Brain microvascular endothelial cell (primary cell): ENCODE data around the gene JAG2.

Source experiments
- DNase-seq: peaks from one replicate; pipeline ENCODE4 v3.0.0-alpha.2; 2020
- H3K27ac ChIP-seq: fragments of 250-450 bp; sonication (Bioruptor Pico); 2 replicates; pipeline ENCODE4 v1.5.1; 2020; ENCODE audit warnings: mild to moderate bottlenecking, moderate library complexity
- H3K27me3 ChIP-seq: fragments of 250-450 bp; sonication (Bioruptor Pico); replicated peaks from 2 replicates; pipeline ENCODE4 v1.5.1; 2020; ENCODE audit warnings: mild to moderate bottlenecking
- H3K36me3 ChIP-seq: fragments of 250-450 bp; sonication (Bioruptor Pico); replicated peaks from 2 replicates; pipeline ENCODE4 v1.5.1; 2020; ENCODE audit warnings: mild to moderate bottlenecking
- H3K4me3 ChIP-seq: 2 replicates; pipeline ENCODE4 v1.5.1; 2011; ENCODE audit warnings: low read depth, mild to moderate bottlenecking, control low read depth, low read length, moderate library complexity
- CTCF ChIP-seq: IDR thresholded peaks from 2 replicates; pipeline ENCODE4 v1.5.1; 2011; ENCODE audit warnings: low read depth, mild to moderate bottlenecking, moderate library complexity, low read length, control low read depth, inconsistent platforms; ENCODE audit errors: missing control alignments
- in situ Hi-C: cut with HindIII; loops from 2 replicates; pipeline ENCODE4 v1.10.0; 2017; ENCODE audit warnings: low sequenced_read_pairs, low pct_ligation_motif_present

The JAG2 gene

GRCh38 chr14:105193916-105194782 lies 25.6 kb upstream of the JAG2 start:
- in situ Hi-C loops, result no loop called here
- no peaks in the 10 kb centered on the region for H3K27me3 ChIP-seq
- no peak for DNase-seq
- no peaks in the 10 kb centered on the region for H3K36me3 ChIP-seq
- no peak overlapping the region for H3K4me3 ChIP-seq
- TF ChIP-seq CTCF, result no peak
- no peak overlapping the region for H3K27ac ChIP-seq

- peak; percentile 2 for TF ChIP-seq CTCF
- in situ Hi-C loops, result no loop called here
- no peaks in the 10 kb centered on the region for H3K36me3 ChIP-seq
- no peak overlapping the region for H3K27ac ChIP-seq
- peak; percentile 22 for DNase-seq
- no peaks in the 10 kb centered on the region for H3K27me3 ChIP-seq
- H3K4me3 ChIP-seq, result no peak overlapping the region
These were observed 24.5 kb upstream of the JAG2 start for GRCh38 chr14:105192866-105193731.

- DNase-seq, result no peak
- H3K4me3 ChIP-seq, result no peak overlapping the region
- H3K36me3 ChIP-seq, result no peaks in the 10 kb centered on the region
- H3K27ac ChIP-seq, result no peak overlapping the region
- in situ Hi-C loops, result no loop called here
- no peak for TF ChIP-seq CTCF
- no peaks in the 10 kb centered on the region for H3K27me3 ChIP-seq
These were observed 19.5 kb upstream of the JAG2 start for GRCh38 chr14:105187935-105188524.

GRCh38 chr14:105187116-105187515 lies 18.5 kb upstream of the JAG2 start:
- Histone ChIP-seq H3K36me3 (no peaks in the 10 kb centered on the region), H3K27ac (no peak overlapping the region), H3K27me3 (no peaks in the 10 kb centered on the region), H3K4me3 (no peak overlapping the region)
- in situ Hi-C loops, result no loop called here
- TF ChIP-seq CTCF, result no peak
- no peak for DNase-seq

GRCh38 chr14:105185973-105186372 lies 17.4 kb upstream of the JAG2 start:
- Histone ChIP-seq H3K27ac (no peak overlapping the region), H3K27me3 (no peaks in the 10 kb centered on the region), H3K4me3 (no peak overlapping the region), H3K36me3 (no peaks in the 10 kb centered on the region)
- in situ Hi-C loops, result no loop called here
- no peak for DNase-seq
- no peak for TF ChIP-seq CTCF
